Islet of Langerhans (tissue), 1 donor: ENCODE results near the gene TM9SF3.

Experiments
- FAIRE-seq: peaks from one replicate; lab custom pipeline; 2011; peaks lifted over from hg19 to GRCh38; lab: Jason Lieb, UNC

The TM9SF3 gene

DNA sequence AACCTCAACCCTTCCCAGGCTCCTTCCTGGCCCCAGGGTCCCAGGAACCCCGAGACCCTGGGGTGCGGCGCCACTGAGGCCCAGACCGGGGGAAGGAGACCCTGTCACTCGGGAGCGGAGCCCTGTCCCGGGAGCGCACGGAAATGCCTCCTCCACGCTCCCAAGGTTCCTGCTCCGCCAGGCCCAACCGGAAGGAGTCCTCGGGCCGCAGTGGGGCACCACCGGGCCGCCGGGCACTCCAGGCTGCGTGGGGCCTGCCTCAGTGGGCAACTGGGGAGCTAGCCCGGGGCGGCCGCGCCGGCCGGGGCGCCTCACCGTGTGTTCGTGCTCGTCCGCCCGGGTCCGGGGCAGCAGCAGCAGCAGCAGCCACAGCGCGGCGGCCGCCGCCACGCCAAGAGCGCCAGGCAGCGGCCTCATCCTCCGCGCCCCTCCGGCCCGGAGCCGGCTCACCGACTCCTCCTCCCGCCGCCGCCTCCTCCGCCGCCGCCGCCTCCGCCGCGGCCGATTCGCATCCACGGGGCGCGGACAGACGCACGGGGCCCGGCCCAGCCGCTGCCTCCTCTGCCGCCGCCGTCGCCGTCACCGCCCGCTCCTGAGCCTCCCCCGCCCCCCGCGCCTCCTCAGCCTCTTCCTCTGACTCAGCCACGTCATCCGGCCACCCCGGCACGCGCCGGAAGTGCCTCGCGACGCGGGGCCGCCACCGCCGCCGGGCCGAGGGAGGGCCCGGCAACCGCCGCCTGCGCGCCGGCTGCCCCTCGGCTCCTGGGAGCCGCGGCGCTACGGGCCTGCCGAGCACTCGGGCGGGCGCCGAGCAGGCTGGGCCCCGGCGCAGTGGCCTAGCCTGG lies at the start of gene TM9SF3:
TM9SF3 (minus strand) TSS at position 594 of the 845 bp plus-strand sequence; CDS start at position 417, 177 bp downstream.
- no peak for FAIRE-seq

DNA sequence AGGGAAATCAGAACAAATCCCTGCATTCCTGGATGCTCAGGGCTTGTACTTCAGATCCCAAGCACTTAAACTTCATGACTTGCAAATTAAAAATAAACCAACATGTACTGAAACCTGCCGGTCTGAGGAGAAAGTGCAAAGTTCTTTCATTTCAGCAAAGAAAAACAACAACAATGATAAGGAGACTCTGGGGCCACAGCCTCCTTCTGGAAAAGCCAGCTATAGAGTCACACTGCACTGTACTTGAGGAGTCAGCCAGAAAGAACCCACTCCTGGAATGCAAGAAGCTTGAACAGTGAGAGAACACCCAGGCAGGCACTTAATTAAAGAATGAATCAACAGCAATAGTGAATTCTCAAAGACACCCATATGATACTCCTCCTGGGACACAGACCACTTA lies 49.7 kb upstream of the TM9SF3 start:
- FAIRE-seq, result no peak

DNA sequence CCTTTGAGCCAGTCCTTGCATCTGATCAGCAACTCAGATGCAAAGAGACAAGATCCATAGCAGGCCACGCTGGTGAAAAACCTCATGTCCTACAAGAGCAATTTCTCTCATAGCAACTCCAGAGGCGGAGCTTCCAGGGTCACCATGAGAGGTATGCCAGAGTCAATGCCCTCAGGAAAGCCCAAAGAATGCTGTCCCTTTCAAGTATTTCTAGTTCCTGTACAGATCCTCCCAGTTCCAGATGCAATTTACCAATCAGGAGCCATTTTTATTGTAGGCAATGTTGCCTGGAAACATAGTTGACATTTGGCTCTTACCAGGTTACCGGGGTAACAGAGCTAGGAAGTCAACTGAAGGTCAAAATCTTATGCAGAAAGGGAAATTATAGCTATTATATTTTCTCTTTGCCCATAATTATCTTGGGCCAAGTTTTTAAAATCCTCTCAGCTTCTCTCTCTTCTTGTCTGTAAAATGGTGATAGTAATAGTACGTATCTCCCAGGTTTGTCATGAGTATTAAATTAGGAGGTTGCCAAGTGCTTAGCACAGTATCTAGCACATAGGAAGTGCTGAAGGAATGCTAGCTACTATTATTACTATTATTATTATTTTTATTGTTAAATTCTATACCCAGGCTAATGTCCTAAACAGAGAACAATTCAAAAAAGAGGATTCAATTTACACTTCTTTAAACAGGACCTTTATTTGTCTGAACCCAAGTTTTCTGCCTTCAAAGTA lies 46.3 kb upstream of the TM9SF3 start:
- FAIRE-seq, result peak; percentile 98

DNA sequence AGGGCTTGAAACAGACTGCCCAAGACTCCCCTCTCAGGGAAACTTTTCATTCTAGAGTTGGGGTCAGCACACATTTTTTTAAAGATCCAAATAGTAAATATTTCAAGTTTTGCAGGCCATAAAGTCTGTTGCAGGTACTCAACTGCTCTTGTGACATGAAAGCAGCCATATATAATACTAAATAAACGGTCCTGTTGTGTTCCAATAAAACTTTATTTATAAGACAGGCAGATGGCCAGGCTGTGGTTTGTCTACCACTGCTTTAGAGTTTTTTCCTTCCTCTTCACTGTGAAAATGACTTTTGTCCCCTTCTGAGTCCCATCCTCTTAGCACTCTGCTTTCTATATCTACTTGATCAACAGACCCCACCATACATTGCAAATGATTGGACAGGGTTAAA lies 40.5 kb upstream of the TM9SF3 start:
- no peak for FAIRE-seq

DNA sequence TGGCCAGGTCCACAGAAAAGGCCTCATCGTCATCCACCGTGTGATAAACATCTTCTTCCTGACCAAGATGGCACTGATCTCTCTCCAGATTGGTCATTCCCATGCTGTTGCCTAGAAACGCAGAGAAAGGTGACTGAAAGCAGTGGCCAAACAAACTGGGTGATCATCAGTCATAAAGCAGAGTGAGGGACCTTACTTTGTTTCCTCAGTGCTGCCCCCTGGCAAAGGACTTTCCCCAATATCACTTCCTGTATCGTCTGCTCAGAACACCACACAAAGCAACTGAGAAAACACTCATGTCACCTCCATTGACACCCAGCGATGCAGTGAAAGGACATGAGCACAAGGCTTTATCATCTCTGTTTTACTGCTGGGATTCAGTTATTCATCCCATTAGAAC lies 40.0 kb upstream of the TM9SF3 start:
- no peak for FAIRE-seq

DNA sequence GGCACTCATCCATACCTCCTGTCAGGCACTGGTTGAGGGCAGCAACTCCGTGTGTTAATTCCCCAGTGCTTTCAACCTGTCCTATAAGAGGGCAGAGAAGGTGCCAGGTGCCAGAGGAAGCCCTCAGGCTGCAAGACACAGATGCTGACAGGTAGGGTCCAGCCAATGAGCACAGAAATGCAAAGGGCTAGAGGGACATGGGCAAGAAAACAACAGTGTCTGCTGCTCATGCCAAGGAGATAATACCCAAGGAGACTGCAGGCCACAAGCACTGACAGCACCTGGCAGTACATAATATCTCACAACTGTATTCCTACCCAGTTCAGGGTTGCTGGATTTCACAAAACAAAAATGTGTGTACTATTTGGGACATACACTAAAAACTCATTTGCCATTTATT lies 38.4 kb upstream of the TM9SF3 start:
- FAIRE-seq, result no peak

DNA sequence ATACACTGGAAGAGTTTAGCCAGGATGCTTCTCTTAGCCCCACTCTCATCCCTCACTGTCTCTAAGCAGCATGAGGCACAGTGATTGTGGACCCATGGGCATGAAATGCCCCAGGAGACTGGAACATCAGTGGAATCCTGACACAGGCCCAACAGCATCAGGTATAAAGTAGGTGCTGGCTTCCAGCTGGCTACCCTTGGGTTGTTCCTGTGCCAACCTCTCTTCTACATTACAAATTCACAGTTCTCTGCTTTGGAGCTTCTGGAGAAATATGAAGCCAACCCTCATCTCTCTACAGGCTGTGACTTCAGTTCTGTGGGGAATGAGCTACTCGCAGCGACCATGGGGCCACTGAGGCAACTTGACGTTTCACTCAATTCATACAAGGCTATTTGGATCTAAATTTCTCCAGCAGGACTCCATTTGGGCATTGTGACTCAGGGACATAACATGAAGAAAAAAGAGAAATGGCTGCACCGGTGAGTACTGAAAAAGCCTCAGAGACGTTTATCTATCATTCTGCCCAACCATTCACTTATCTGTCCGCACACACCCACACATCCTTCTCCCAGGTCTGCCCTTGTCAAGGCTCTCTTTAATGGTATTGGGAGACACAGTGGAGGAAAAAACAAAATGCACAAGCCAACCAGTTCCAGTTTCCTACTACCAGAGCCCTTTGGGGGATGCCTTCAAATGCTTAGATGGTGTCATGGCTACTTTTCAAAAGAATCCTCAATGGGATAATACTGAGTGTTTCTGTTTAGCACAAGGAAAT lies 35.4 kb upstream of the TM9SF3 start:
- no peak for FAIRE-seq

DNA sequence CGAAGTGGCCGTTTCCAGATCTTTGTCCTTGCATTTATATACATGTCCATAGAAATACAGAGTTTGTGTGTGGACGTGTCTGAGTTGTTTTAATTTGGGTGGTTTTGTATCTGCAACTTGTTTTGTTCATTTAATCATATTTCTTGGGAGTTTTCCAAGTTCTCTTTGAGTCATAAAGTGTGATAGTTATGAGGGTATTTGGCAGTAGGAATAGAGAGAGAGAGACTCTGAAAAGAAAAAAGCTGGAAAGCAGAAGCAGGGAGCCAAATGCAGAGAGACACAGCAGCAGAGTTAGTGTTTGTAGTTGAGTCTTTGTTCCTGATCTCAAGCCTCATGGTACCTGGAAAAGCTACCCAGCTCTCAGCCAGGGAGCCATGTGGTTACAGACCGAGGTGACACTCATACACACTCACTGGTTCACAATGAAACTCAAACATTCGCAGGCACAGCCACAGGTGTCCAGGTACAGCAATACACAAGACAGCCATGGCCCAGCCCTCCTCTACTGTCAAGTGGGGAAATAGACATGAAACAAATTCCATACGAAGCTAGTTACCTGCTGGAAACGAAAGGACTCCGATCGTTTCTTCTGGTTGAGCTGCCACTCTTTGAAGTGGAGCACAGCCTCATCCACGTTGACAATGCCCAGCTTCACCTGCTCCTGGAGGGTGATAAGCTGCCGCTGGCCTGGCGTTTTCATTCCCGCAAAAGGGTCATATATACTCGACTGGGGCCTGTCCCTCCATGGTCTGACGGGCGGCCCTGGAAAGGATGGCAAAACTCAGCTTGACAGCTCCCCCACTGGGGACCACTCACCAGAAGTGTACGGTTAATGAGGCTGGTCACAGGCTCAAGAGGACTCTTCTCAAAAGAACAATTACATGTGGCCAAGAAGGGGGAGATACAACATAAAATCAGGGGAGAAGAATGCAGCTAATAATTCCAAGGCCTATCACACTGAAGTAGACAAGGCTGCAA lies 33.3 kb upstream of the TM9SF3 start:
- FAIRE-seq, result no peak

DNA sequence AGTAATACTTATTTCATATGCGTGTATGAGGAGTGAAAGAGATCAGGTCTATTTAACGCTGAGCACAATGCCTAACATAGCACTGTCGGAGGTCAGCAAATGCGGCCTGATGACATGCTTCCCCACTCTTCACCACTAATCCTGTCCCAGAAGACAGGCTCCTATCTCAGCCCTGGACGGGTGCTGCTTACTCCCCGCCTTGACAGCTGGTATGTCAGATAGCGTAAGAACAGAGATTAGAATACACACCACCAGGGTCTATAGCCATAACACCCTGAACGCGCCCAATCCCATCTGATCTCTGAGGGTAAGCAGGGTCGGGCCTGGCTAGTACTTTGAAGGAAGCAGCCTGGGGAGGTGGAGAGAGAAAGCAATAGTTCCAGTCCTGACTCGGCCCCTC lies 32.3 kb upstream of the TM9SF3 start:
- no peak for FAIRE-seq

DNA sequence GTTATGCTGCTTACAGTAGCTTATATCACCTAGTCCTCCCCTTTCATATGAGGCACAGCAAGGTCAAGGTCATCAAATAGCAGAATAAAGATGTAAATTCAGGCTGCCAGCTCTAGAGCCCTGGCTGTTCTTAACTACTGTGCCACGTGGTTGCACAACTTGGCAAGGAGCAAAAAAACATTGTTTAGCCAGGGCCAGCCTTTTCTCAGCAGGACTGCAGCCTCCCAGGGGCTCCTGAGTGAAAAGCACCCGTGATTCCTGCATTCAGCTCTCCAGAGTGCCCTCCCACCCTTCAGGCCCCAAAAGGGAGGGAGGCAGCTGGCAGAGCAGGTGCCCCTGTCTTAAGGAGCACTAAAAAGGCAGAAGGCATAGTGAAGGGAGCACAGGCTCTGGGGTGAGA lies 31.8 kb upstream of the TM9SF3 start:
- FAIRE-seq, result no peak

DNA sequence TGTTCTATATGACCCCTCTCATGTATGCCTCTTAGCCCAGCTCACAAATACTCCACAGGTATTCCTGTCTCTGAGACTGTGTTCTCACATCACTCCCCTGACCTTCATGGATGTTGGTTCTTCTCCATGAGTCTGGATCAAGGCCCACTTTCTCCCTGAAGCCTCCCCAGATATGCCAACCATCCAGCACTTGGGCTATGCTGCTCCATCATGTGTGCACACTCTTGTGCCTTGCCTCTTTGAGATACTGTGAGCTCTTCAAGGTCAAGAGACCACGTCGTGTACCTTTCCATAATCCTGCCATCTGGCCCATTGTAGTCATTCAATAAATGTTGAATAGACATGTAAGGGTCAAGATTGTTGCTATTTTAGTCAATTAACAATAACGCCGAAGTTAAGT lies 30.1 kb upstream of the TM9SF3 start:
- no peak for FAIRE-seq

DNA sequence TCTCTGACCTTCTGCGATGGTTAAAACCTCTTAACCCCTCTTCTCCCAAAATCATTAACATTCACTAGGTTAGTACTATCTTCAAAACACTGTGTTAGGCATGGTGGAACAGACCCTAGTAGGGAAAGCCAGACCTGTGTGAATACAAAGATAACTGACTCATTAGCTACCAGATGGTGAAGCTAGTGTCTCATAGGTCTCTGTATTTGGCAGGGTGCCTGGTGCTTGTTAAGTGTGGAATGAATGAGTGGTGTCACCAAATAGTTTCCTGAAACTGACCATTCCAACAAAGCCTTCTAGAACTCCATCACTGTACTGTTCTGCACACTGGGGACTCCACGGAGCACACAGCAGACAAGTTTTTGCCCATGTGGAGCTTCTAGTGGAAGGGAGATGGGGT lies 27.7 kb upstream of the TM9SF3 start:
- FAIRE-seq, result no peak

DNA sequence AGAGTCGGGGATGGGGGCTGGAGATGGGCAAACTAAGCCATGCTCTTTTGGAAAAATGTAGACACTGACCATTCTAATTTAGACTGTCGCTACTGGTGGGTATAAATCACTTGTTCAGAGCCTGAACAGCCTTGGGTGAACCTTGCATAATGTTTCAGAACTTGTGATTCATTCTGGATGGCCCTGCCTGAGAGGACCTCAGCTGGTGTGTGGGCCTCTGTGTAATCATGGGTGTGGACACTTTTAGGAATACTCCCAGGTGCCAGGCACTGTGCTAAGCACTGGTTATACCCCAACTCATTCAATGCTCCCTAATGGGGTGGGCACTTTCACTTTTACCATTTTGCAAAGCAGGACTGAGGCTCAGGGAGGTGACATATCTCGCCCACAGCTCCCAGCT lies 26.8 kb upstream of the TM9SF3 start:
- FAIRE-seq, result no peak

DNA sequence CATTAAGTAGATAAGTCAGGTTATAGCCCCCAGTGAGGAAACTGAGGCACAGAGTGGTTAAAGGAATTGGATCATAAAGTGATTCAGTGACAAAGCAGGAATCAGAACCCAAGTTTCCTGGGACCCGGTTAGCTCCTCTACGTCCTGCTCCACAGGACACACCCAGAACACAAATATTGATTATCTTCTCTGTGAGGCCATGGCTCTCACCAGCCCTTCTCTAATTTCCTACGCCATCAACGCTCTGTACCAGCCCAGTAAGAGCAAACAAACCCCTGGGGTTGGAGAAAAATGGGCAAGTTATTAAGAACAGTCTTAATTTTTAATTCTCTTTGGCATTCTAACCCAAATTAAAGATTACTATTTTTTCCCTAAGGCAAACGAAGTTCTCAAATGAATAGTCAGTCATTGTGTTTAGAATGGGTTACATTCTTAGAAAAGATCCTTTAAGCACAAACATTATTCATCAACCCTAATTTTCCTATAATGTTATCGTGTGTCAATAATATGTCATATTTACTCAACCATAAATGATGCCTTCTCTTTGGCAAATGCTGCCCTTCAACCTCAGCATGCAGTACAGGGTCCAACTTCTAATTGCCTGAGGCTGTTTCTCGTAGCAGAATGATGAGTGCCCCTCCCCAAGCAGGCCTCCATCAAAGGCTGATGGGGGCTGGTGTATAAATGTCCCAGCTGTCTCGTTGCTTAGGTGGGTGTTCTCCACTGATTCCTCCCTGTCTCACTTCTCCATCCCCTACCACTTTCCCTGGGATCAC lies 25.4 kb upstream of the TM9SF3 start:
- no peak for FAIRE-seq

DNA sequence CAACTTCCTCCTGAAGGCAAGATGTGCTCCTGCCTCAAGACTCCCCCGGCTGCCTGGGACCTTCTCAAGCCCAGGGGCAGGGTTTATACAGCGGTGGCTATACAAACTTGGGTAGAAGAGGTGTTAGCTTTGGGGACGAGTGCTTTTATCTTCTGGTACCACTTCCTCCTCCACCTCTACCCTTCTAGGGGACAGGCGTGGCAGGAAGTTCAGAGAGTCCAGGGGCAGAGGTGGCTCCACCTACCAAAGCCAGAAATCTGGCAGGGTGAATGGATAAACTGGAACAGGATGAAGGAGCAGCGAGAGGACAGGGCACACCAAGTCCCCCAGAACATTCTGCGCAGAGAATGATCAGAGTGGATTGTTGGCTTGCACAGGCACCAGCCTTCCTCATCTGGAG lies 24.0 kb upstream of the TM9SF3 start:
- FAIRE-seq, result no peak

DNA sequence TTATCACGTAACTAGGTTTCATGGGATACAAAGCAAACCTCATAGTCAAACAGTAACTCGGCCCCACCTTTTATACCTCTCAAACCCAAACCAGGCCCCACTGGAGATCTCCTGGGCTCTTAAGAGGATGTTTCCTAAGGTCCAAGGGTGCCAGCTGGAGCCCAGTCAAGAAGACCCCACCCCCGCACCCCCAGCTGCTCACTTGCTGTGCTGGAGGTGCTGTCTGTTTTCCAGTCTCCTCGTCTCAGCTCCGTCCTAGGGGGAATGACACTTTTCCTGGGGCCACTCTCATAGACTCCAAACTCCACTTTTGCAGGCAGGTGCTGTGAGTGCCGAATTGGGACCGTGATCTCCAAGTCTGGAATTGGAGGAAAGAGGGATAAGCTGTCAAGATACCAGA lies 22.7 kb upstream of the TM9SF3 start:
- FAIRE-seq, result no peak

DNA sequence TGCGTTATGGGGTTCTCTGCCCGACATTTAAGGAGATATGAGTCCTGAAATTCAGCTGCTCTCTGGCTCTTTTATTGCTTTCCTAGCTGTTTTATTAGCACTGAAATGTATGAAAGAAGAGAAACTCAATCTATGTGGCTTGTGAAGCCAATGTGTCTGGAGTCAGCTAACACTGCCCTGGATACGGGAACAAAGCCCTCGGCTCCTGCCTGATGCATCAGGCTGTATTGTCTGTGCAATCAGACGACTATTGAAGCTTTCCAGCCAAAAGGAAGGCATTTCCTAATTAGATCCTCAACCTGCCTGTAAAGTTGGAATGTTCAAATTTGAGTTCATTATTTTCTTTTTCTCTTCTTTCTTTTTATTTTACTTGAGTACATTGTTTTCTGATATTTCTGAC lies 22.0 kb upstream of the TM9SF3 start:
- FAIRE-seq, result no peak

DNA sequence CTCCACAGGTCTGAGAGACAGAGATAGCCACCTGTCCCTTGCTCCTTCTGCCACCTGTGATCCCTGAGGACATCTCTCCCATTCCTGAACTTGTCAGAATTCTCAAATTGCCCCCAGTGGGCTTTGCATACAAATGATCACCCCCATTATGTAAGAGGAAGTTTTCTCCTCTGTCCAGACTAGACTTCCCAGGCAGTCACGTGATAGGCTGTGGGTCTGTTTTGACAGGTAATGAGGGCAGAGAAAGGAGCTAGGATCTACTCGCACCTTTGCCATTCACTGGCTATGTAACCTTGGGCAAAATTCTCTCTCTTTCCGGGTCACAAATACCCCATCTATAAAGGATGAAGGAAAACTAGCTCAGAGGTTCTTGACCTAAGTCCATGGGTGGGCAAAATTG lies 21.4 kb upstream of the TM9SF3 start:
- no peak for FAIRE-seq

DNA sequence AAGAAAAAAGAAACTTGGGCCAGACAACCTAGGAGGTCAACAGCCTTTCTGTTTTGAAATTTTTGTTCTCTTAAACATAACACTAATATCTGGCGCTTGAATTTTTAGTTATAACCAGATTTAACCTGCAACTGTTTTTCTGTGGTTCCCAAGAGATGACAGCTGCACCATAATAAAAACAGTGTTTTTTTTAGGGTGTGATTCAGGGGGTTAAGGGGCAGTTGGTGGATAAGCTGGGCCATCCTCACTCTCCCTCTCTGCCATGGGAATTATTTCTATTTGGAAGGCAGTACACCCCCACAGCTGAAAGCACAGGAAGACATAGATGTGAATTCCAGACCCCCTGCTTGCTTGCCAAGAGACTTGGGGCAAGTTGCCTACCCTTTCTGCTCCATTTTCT lies 20.1 kb upstream of the TM9SF3 start:
- no peak for FAIRE-seq

DNA sequence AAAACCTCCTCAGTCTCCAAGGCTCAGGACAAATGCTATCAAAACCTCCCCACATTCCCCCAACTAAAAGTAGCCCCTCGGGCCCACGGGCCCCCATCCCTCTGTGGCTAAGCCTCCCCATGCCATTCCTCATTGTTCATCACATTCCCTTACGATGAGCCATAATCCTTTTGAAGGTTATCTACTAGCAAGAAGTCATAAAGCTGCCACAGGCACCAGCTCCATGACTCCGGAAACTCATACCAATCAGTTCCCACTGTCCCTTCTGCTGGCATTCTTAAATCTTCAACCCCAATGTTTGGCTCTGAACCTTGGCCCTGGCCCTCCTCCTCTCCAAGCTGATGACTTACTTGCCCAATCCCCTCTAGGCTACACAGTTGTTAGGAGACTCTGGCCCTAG lies 19.4 kb upstream of the TM9SF3 start:
- FAIRE-seq, result no peak

DNA sequence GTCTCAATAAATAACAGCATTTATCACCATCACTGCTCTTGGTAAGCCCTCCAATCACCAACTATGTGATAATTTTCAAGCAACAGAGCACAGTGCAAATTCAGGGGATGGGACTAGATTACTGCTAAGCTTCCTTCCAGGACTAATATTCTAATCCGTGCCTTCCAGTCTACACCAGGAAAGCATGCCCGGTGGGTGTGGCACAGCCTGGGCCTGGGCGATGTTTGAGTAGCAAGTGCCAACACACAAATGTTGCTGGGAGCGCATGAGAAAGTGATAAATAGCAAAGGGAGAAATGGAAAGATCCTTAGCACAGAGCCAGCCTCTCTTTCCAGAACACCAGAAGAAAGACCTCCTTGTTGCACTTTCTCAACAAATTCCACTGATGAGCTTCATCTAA lies 13.5 kb upstream of the TM9SF3 start:
- no peak for FAIRE-seq
